Mesendoderm (in vitro differentiated cells): ENCODE data around the gene ACAA2.
"Not testable (repeated sequence)": the region's sequence is repeated elsewhere in the genome, so short reads cannot be mapped to it uniquely, and the experiment has no call there.

Source experiments
- DNase-seq: peaks from one replicate; pipeline ENCODE4 v3.0.0; 2013
- H2AK5ac ChIP-seq: 2 replicates; pipeline ENCODE4 v1.6.1; 2013; ENCODE audit warnings: low read length, inconsistent platforms
- H2BK120ac ChIP-seq: 2 replicates; pipeline ENCODE4 v1.6.1; 2013; ENCODE audit warnings: low read depth, mild to moderate bottlenecking, low read length, moderate library complexity, mixed read lengths
- H2BK15ac ChIP-seq: replicated peaks from 2 replicates; pipeline ENCODE4 v1.6.1; 2013; ENCODE audit warnings: low read depth, mild to moderate bottlenecking, moderate library complexity
- H2BK5ac ChIP-seq: 2 replicates; pipeline ENCODE4 v1.6.1; 2013; ENCODE audit warnings: low read length, inconsistent platforms
- H3K18ac ChIP-seq: 2 replicates; pipeline ENCODE4 v1.6.1; 2013; ENCODE audit warnings: mild to moderate bottlenecking, low read length, mixed read lengths
- H3K23ac ChIP-seq: one replicate; pipeline ENCODE4 v1.6.1; 2013; ENCODE audit warnings: low read length
- H3K27ac ChIP-seq: 2 replicates; pipeline ENCODE4 v1.5.1; 2013; ENCODE audit warnings: low read depth, mild to moderate bottlenecking, inconsistent platforms, low read length, moderate library complexity
- H3K27me3 ChIP-seq: 2 replicates; pipeline ENCODE4 v1.6.1; 2013; ENCODE audit warnings: low read length, control low read depth, mild to moderate bottlenecking, inconsistent platforms; ENCODE audit not compliant: insufficient read depth, poor library complexity
- H3K36me3 ChIP-seq: 2 replicates; pipeline ENCODE4 v1.6.1; 2013; ENCODE audit warnings: low read length, inconsistent platforms; ENCODE audit not compliant: control insufficient read depth, insufficient read depth
- H3K4ac ChIP-seq: one replicate; pipeline ENCODE4 v1.6.1; 2013; ENCODE audit warnings: low read depth, mild to moderate bottlenecking, low read length, moderate library complexity
- H3K4me1 ChIP-seq: 2 replicates; pipeline ENCODE4 v1.6.1; 2013; ENCODE audit warnings: low read depth, low read length, inconsistent platforms; ENCODE audit not compliant: control insufficient read depth
- H3K4me2 ChIP-seq: 2 replicates; pipeline ENCODE4 v1.6.1; 2013; ENCODE audit warnings: low read length
- H3K4me3 ChIP-seq: 2 replicates; pipeline ENCODE4 v1.5.1; 2013; ENCODE audit warnings: mild to moderate bottlenecking, low read length
- H3K56ac ChIP-seq: one replicate; pipeline ENCODE4 v1.6.1; 2013; ENCODE audit warnings: low read length
- H3K79me1 ChIP-seq: 2 replicates; pipeline ENCODE4 v1.6.1; 2013; ENCODE audit warnings: low read length, inconsistent platforms
- H3K79me2 ChIP-seq: 2 replicates; pipeline ENCODE4 v1.6.1; 2013; ENCODE audit warnings: mild to moderate bottlenecking, low read length; ENCODE audit not compliant: control insufficient read depth, insufficient read depth
- H3K9ac ChIP-seq: 2 replicates; pipeline ENCODE4 v1.6.1; 2013; ENCODE audit warnings: low read length, inconsistent platforms
- H4K5ac ChIP-seq: one replicate; pipeline ENCODE4 v1.6.1; 2013; ENCODE audit warnings: low read length
- H4K8ac ChIP-seq: one replicate; pipeline ENCODE4 v1.6.1; 2013; ENCODE audit warnings: low read depth, mild to moderate bottlenecking, control low read depth, low read length, moderate library complexity
- WGBS: extraction: QIAGEN DNeasy Blood & Tissue Kit; methylation state at CpG from one replicate; pipeline ENCODE4 v1.1.7; 2013; ENCODE audit warnings: low lambda C conversion rate, missing lambda C conversion rate; ENCODE audit not compliant: insufficient coverage; ENCODE audit errors: extremely low coverage; 5-methylcytosine and 5-hydroxymethylcytosine counted together

ACAA2 gene

GRCh38 chr18:49795612-49796552 lies 17.5 kb downstream of the ACAA2 start:
- no peak overlapping the region for H3K56ac ChIP-seq
- H3K9ac ChIP-seq: no peak overlapping the region
- H3K79me1 ChIP-seq: no peaks in the 10 kb centered on the region
- no peak overlapping the region for H3K4ac ChIP-seq
- no peak for DNase-seq
- H3K36me3 ChIP-seq: peaks cover under 1% of the 10 kb centered on the region
- no peaks in the 10 kb centered on the region for H3K79me2 ChIP-seq
- no peak overlapping the region for H2BK5ac ChIP-seq
- H2AK5ac ChIP-seq: no peak overlapping the region
- no peak overlapping the region for H2BK15ac ChIP-seq
- H3K4me2 ChIP-seq: no peak overlapping the region
- no peaks in the 10 kb centered on the region for H3K4me1 ChIP-seq
- no peak overlapping the region for H3K23ac ChIP-seq
- no peak overlapping the region for H4K8ac ChIP-seq
- no peak overlapping the region for H2BK120ac ChIP-seq
- no peak overlapping the region for H3K4me3 ChIP-seq
- no peak overlapping the region for H3K18ac ChIP-seq
- 100% methylated on average over 2 of the region's 7 CpGs for WGBS
- no peak overlapping the region for H3K27ac ChIP-seq
- no peak overlapping the region for H4K5ac ChIP-seq
- no peaks in the 10 kb centered on the region for H3K27me3 ChIP-seq

GRCh38 chr18:49794743-49795142 lies 18.6 kb downstream of the ACAA2 start:
- H3K4ac ChIP-seq: no peak overlapping the region
- H2BK15ac ChIP-seq: no peak overlapping the region
- H3K9ac ChIP-seq: no peak overlapping the region
- peaks cover 2% of the 10 kb centered on the region for H3K36me3 ChIP-seq
- H4K8ac ChIP-seq: no peak overlapping the region
- H2AK5ac ChIP-seq: no peak overlapping the region
- H3K27me3 ChIP-seq: no peaks in the 10 kb centered on the region
- WGBS: no CpG with 5 or more reads among the region's 3 CpGs
- H3K23ac ChIP-seq: no peak overlapping the region
- no peak overlapping the region for H2BK120ac ChIP-seq
- H3K27ac ChIP-seq: no peak overlapping the region
- H4K5ac ChIP-seq: no peak overlapping the region
- H3K4me2 ChIP-seq: no peak overlapping the region
- H3K56ac ChIP-seq: no peak overlapping the region
- no peaks in the 10 kb centered on the region for H3K79me2 ChIP-seq
- no peaks in the 10 kb centered on the region for H3K79me1 ChIP-seq
- H2BK5ac ChIP-seq: no peak overlapping the region
- H3K4me1 ChIP-seq: no peaks in the 10 kb centered on the region
- no peak for DNase-seq
- no peak overlapping the region for H3K18ac ChIP-seq
- H3K4me3 ChIP-seq: no peak overlapping the region

GRCh38 chr18:49789560-49790134 lies 23.7 kb downstream of the ACAA2 start:
- H2AK5ac ChIP-seq, H4K5ac ChIP-seq, H3K36me3 ChIP-seq, H3K79me2 ChIP-seq, H3K79me1 ChIP-seq, H2BK5ac ChIP-seq, H3K18ac ChIP-seq, H3K27ac ChIP-seq, H3K9ac ChIP-seq, H3K4me2 ChIP-seq, H3K23ac ChIP-seq, H3K56ac ChIP-seq, H3K4ac ChIP-seq, H3K4me1 ChIP-seq, H3K27me3 ChIP-seq, H4K8ac ChIP-seq, H2BK120ac ChIP-seq, DNase-seq, H3K4me3 ChIP-seq, H2BK15ac ChIP-seq: not testable (repeated sequence)
- WGBS: no CpG with 5 or more reads among the region's 8 CpGs

GRCh38 chr18:49788327-49788898 lies 24.9 kb downstream of the ACAA2 start:
- Histone ChIP-seq H3K9ac (no peak overlapping the region), H3K79me2 (no peaks in the 10 kb centered on the region), H4K8ac (no peak overlapping the region), H2BK5ac (no peak overlapping the region), H3K79me1 (no peaks in the 10 kb centered on the region), H3K4me2 (no peak overlapping the region), H3K27ac (no peak overlapping the region), H4K5ac (no peak overlapping the region), H3K36me3 (peaks cover 5% of the 10 kb centered on the region), H3K4me1 (no peaks in the 10 kb centered on the region), H3K4ac (no peak overlapping the region), H3K23ac (no peak overlapping the region), H2BK120ac (no peak overlapping the region), H2BK15ac (no peak overlapping the region), H3K4me3 (no peak overlapping the region), H2AK5ac (no peak overlapping the region), H3K18ac (no peak overlapping the region), H3K27me3 (no peaks in the 10 kb centered on the region), H3K56ac (no peak overlapping the region)
- DNase-seq: no peak
- no CpG with 5 or more reads among the region's 5 CpGs for WGBS

- Histone ChIP-seq H2AK5ac (no peak overlapping the region), H3K4me3 (no peak overlapping the region), H3K9ac (no peak overlapping the region), H4K8ac (no peak overlapping the region), H3K4me1 (no peaks in the 10 kb centered on the region), H2BK5ac (no peak overlapping the region), H4K5ac (no peak overlapping the region), H3K23ac (no peak overlapping the region), H3K27me3 (no peaks in the 10 kb centered on the region), H3K4me2 (no peak overlapping the region), H3K79me2 (no peaks in the 10 kb centered on the region), H3K18ac (no peak overlapping the region), H3K36me3 (peaks cover 7% of the 10 kb centered on the region), H3K27ac (no peak overlapping the region), H3K4ac (no peak overlapping the region), H2BK15ac (no peak overlapping the region), H3K56ac (no peak overlapping the region), H2BK120ac (no peak overlapping the region), H3K79me1 (no peaks in the 10 kb centered on the region)
- no peak for DNase-seq
- no CpG with 5 or more reads among the region's 1 CpG for WGBS
These were observed 27.2 kb downstream of the ACAA2 start for GRCh38 chr18:49786019-49786720.
